SK-N-SH (cell line): Measurements from ENCODE around the gene KRT6A. TPM values are rescaled to one million over a fixed set of nuclear protein-coding genes. Genes with fewer than 3 reads are reported as not detected.

Source experiments
- CTCF ChIA-PET: fragments of 300-600, 350-600 bp; formaldehyde crosslinking; extraction: SDS; loops from one replicate; lab custom pipeline; 2021; lab: Yijun Ruan, JAX
- POLR2A ChIA-PET: fragments of 350-600 bp; sonication (Branson Sonifier 250); formaldehyde crosslinking; extraction: SDS; loops from one replicate; lab custom pipeline; 2020; ENCODE audit warnings: antibody characterized with exemption, inconsistent platforms; lab: Yijun Ruan, JAX
- DNase-seq: peaks from one replicate; pipeline ENCODE4 v3.0.0; 2012
- H2AFZ ChIP-seq: fragments of 200-600 bp; sonication (generic); 2 replicates; pipeline ENCODE4 v1.8.1; 2016; ENCODE audit warnings: antibody characterized with exemption, mild to moderate bottlenecking, low read depth
- H3F3A ChIP-seq: fragments of 200-600 bp; sonication (generic); replicated peaks from 2 replicates; pipeline ENCODE3; 2016; ENCODE audit warnings: antibody characterized with exemption, mild to moderate bottlenecking; ENCODE audit not compliant: insufficient read depth
- H3K27ac ChIP-seq, 2 experiments: fragments of 200-500 bp in 1 of 2; fragments of 200-600 bp in 1 of 2; sonication (Bioruptor generic) in 1 of 2; sonication (generic), shearing (Covaris generic) in 1 of 2; 2 replicates each; pipeline versions ENCODE4 v1.5.1 to v1.6.1; 2014 to 2016; ENCODE audit warnings: low read depth in 2 of 2, inconsistent platforms in 1 of 2, low read length in 1 of 2, mild to moderate bottlenecking in 1 of 2, mixed read lengths in 1 of 2
- H3K27me3 ChIP-seq: fragments of 200-600 bp; sonication (generic), shearing (Covaris generic); 2 replicates; pipeline ENCODE4 v1.6.1; 2016; ENCODE audit warnings: mixed run types; ENCODE audit not compliant: insufficient read depth
- H3K36me3 ChIP-seq, 2 experiments: fragments of 200-500 bp in 1 of 2; fragments of 200-600 bp in 1 of 2; sonication (Bioruptor generic) in 1 of 2; sonication (generic) in 1 of 2; replicated peaks in 1 of 2; 2 replicates each; pipeline versions ENCODE3 to v1.5.1; 2014 to 2016; ENCODE audit warnings: low read length in 1 of 2, mild to moderate bottlenecking in 1 of 2; ENCODE audit not compliant: insufficient read depth in 2 of 2, control insufficient read depth in 1 of 2
- H3K4me1 ChIP-seq, 2 experiments: fragments of 200-500 bp in 1 of 2; fragments of 200-600 bp in 1 of 2; sonication (Bioruptor generic) in 1 of 2; sonication (generic), shearing (Covaris generic) in 1 of 2; 2 replicates each; pipeline versions ENCODE4 v1.5.1 to v1.6.1; 2014 to 2016; ENCODE audit warnings: low read depth in 1 of 2, low read length in 1 of 2, mixed run types in 1 of 2; ENCODE audit not compliant: insufficient read depth in 2 of 2, control insufficient read depth in 1 of 2
- H3K4me2 ChIP-seq: fragments of 200-600 bp; sonication (generic), shearing (Covaris generic); 2 replicates; pipeline ENCODE4 v1.6.1; 2017; ENCODE audit warnings: mixed run types
- H3K4me3 ChIP-seq, 2 experiments: fragments of 200-500 bp in 1 of 2; fragments of 200-600 bp in 1 of 2; sonication (Bioruptor generic) in 1 of 2; sonication (generic), shearing (Covaris generic) in 1 of 2; 2 replicates each; pipeline versions ENCODE4 v1.5.1 to v1.8.1; 2014 to 2016; ENCODE audit warnings: low read depth in 2 of 2, inconsistent platforms in 1 of 2, low read length in 1 of 2, mild to moderate bottlenecking in 1 of 2, mixed read lengths in 1 of 2, moderate library complexity in 1 of 2
- H3K79me2 ChIP-seq: fragments of 200-600 bp; sonication (generic); 2 replicates; pipeline ENCODE4 v1.8.1; 2017; ENCODE audit warnings: mild to moderate bottlenecking; ENCODE audit not compliant: insufficient read depth
- H3K9ac ChIP-seq: fragments of 200-600 bp; sonication (generic); 2 replicates; pipeline ENCODE4 v1.6.1; 2017; ENCODE audit warnings: mixed run types
- H3K9me2 ChIP-seq: fragments of 200-600 bp; sonication (generic); 2 replicates; pipeline ENCODE4 v1.6.1; 2017; ENCODE audit warnings: mixed run types
- H3K9me3 ChIP-seq: fragments of 200-600 bp; sonication (generic); 2 replicates; pipeline ENCODE4 v1.6.1; 2017; ENCODE audit warnings: mixed run types, mild to moderate bottlenecking, moderate library complexity
- H4K20me1 ChIP-seq: fragments of 200-600 bp; sonication (generic); 2 replicates; pipeline ENCODE4 v1.6.1; 2017; ENCODE audit warnings: mild to moderate bottlenecking, mixed run types; ENCODE audit not compliant: insufficient read depth
- ELF1 ChIP-seq: IDR thresholded peaks from 2 replicates; pipeline ENCODE4 v1.4.0; 2012
- EP300 ChIP-seq, 2 experiments: IDR thresholded peaks; 2 replicates each; pipeline versions ENCODE4 v1.4.0 to v1.6.1; 2012; ENCODE audit warnings: borderline replicate concordance in 1 of 2, low read depth in 1 of 2, low read length in 1 of 2
- FOSL2 ChIP-seq: IDR thresholded peaks from 2 replicates; pipeline ENCODE4 v1.4.0; 2012; ENCODE audit warnings: low read depth, mild to moderate bottlenecking, moderate library complexity, borderline replicate concordance
- GABPA ChIP-seq: IDR thresholded peaks from 2 replicates; pipeline ENCODE4 v1.4.0; 2012; ENCODE audit warnings: low read depth, mild to moderate bottlenecking
- GATA2 ChIP-seq: sonication (generic); formaldehyde crosslinking; IDR thresholded peaks from 2 replicates; pipeline ENCODE4 v1.5.0; 2020; ENCODE audit warnings: mild to moderate bottlenecking, missing genetic modification reagents
- JUND ChIP-seq: IDR thresholded peaks from 2 replicates; pipeline ENCODE4 v1.4.0; 2012
- MXI1 ChIP-seq: IDR thresholded peaks from 2 replicates; pipeline ENCODE4 v1.6.1; 2012; ENCODE audit warnings: mild to moderate bottlenecking, low read depth, low read length, improper control_type of control experiment
- NRF1 ChIP-seq: IDR thresholded peaks from 2 replicates; pipeline ENCODE4 v1.6.1; 2012; ENCODE audit warnings: low read depth, mild to moderate bottlenecking, low read length
- RAD21 ChIP-seq: IDR thresholded peaks from 2 replicates; pipeline ENCODE4 v1.6.1; 2012; ENCODE audit warnings: mild to moderate bottlenecking, low read length
- RXRA ChIP-seq: IDR thresholded peaks from 2 replicates; pipeline ENCODE4 v1.4.0; 2012; ENCODE audit warnings: low read depth, mild to moderate bottlenecking, borderline replicate concordance
- SMC3 ChIP-seq: IDR thresholded peaks from 2 replicates; pipeline ENCODE4 v1.6.1; 2012; ENCODE audit warnings: low read depth, low read length, improper control_type of control experiment
- TEAD4 ChIP-seq: IDR thresholded peaks from 2 replicates; pipeline ENCODE4 v1.4.0; 2012; ENCODE audit warnings: mild to moderate bottlenecking, borderline replicate concordance; ENCODE audit not compliant: insufficient read depth
- ZBTB33 ChIP-seq: IDR thresholded peaks from 2 replicates; pipeline ENCODE4 v1.4.0; 2012; ENCODE audit warnings: low read depth, borderline replicate concordance
- WGBS: methylation state at CpG from one replicate; pipeline ENCODE4 v1.1.6; 2017; ENCODE audit warnings: low lambda C conversion rate; 5-methylcytosine and 5-hydroxymethylcytosine counted together
- polyA plus RNA-seq, 3 experiments: library from polyadenylated mRNA; depleted of rRNA; stranded (reverse); fragments of >200 nt; gene quantifications; 2 replicates each; pipeline ENCODE4 v1.2.3, GENCODE V29; 2012
- TF ChIP-seq, protein P1 (sequence below): IDR thresholded peaks from 2 replicates; pipeline ENCODE4 v1.6.1; 2012; ENCODE audit warnings: mild to moderate bottlenecking, low read depth, low read length, moderate library complexity

Gene KRT6A
- polyA plus RNA-seq, 1 of the 3 experiments (the other 2 are of a cell fraction) = not detected

GRCh38 chr12:52525661-52526499 lies 32.8 kb upstream of the KRT6A start:
- Histone ChIP-seq H3K9me2 (no peaks in the 10 kb centered on the region), H3K79me2 (no peaks in the 10 kb centered on the region), H4K20me1 (no peaks in the 10 kb centered on the region), H3K4me1 (no peaks in the 10 kb centered on the region), H3K36me3 (no peaks in the 10 kb centered on the region), H3K27me3 (peaks cover 50% of the 10 kb centered on the region; the same call in 1 of the 2 replicates), H3K9me3 (no peaks in the 10 kb centered on the region), H3K9ac (no peak overlapping the region), H2AFZ (no peak overlapping the region), H3K4me2 (no peak overlapping the region), H3K4me3 (no peak overlapping the region), H3K27ac (no peak overlapping the region), H3F3A (no peaks in the 10 kb centered on the region)
- CTCF ChIA-PET = interaction anchor here (0.6 kb wide), 1 partner anchor 341 kb away, joined by 3 read pairs; no protein-coding TSS in a partner anchor
- TF ChIP-seq ELF1 (no peak), GATA2 (CRISPR knock-in tag) (no peak), NRF1 (no peak), RXRA (no peak), RAD21 (no peak), MXI1 (no peak), FOSL2 (no peak), EP300 (IDR thresholded peaks at IDR 0.05; ENCODE audit: borderline replicate concordance in 1 of 2, low read depth in 1 of 2, low read length in 1 of 2) (no peak), TEAD4 (no peak), ZBTB33 (no peak), JUND (no peak), SMC3 (no peak), GABPA (no peak)
- TF ChIP-seq, protein P1, sequence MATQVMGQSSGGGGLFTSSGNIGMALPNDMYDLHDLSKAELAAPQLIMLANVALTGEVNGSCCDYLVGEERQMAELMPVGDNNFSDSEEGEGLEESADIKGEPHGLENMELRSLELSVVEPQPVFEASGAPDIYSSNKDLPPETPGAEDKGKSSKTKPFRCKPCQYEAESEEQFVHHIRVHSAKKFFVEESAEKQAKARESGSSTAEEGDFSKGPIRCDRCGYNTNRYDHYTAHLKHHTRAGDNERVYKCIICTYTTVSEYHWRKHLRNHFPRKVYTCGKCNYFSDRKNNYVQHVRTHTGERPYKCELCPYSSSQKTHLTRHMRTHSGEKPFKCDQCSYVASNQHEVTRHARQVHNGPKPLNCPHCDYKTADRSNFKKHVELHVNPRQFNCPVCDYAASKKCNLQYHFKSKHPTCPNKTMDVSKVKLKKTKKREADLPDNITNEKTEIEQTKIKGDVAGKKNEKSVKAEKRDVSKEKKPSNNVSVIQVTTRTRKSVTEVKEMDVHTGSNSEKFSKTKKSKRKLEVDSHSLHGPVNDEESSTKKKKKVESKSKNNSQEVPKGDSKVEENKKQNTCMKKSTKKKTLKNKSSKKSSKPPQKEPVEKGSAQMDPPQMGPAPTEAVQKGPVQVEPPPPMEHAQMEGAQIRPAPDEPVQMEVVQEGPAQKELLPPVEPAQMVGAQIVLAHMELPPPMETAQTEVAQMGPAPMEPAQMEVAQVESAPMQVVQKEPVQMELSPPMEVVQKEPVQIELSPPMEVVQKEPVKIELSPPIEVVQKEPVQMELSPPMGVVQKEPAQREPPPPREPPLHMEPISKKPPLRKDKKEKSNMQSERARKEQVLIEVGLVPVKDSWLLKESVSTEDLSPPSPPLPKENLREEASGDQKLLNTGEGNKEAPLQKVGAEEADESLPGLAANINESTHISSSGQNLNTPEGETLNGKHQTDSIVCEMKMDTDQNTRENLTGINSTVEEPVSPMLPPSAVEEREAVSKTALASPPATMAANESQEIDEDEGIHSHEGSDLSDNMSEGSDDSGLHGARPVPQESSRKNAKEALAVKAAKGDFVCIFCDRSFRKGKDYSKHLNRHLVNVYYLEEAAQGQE = no peak
- WGBS = 23% methylated on average over 13 of the region's 13 CpGs
- DNase-seq = no peak
- POLR2A ChIA-PET = no interaction called here
